Skeletal muscle tissue (tissue), 5 donors: ENCODE results near the gene DNAJA3. TPM values are rescaled to one million over a fixed set of nuclear protein-coding genes. Genes with fewer than 3 reads are reported as not detected.
A peak's percentile ranks its signal among the peaks of the same experiment; 100 is the strongest.

Experiments used
- H3K27ac ChIP-seq: one replicate; pipeline ENCODE4 v1.7.0; 2013; ENCODE audit warnings: mild to moderate bottlenecking, low read depth, low read length, inconsistent platforms
- H3K27me3 ChIP-seq, 3 donors: one replicate each; pipeline ENCODE4 v1.7.0; 2013; ENCODE audit warnings: low read length in 3 of 3; ENCODE audit not compliant: control insufficient read depth in 3 of 3, insufficient read depth in 3 of 3
- H3K36me3 ChIP-seq, 3 donors: one replicate each; pipeline ENCODE4 v1.7.0; 2013; ENCODE audit warnings: low read length in 3 of 3; ENCODE audit not compliant: control insufficient read depth in 3 of 3, insufficient read depth in 3 of 3
- H3K4me1 ChIP-seq, 3 donors: one replicate each; pipeline ENCODE4 v1.7.0; 2013; ENCODE audit warnings: low read length in 3 of 3, mild to moderate bottlenecking in 3 of 3; ENCODE audit not compliant: control insufficient read depth in 3 of 3, insufficient read depth in 3 of 3
- H3K4me3 ChIP-seq, 3 donors: one replicate each; pipeline ENCODE4 v1.7.0; 2013; ENCODE audit warnings: low read length in 3 of 3
- H3K9ac ChIP-seq, 3 donors: one replicate each; pipeline ENCODE4 v1.7.0; 2013; ENCODE audit warnings: low read length in 3 of 3, mild to moderate bottlenecking in 3 of 3, moderate library complexity in 2 of 3, low read depth in 1 of 3
- H3K9me3 ChIP-seq, 3 donors: one replicate each; pipeline ENCODE4 v1.7.0; 2013; ENCODE audit warnings: low read length in 3 of 3; ENCODE audit not compliant: control insufficient read depth in 3 of 3
- small RNA-seq: library from RNA; depleted of rRNA; stranded (forward); fragments of <200 nt; gene quantifications from one replicate; pipeline ENCODE3, GENCODE V24; 2014
- total RNA-seq: library from RNA; depleted of rRNA; stranded (reverse); fragments of >200 nt; gene quantifications from one replicate; pipeline ENCODE4 v1.2.3, GENCODE V29; 2014
- donor health status: Osteomylitis.

Gene DNAJA3
- total RNA-seq, 1 donor from 2014 or later, result 35.5 TPM

- H3K27me3 ChIP-seq, result no peaks in the 10 kb centered on the region
- H3K9me3 ChIP-seq, result no peaks in the 10 kb centered on the region
- H3K36me3 ChIP-seq, result peaks cover 30 to 34% (median 31%) of the 10 kb centered on the region in 3 donors
- no peak overlapping the region for H3K27ac ChIP-seq
- H3K4me1 ChIP-seq, result peaks cover 12 to 16% (median 14%) of the 10 kb centered on the region in 3 donors
- no peak overlapping the region for H3K4me3 ChIP-seq
- H3K9ac ChIP-seq, result peak overlapping the region in 1 of 3 donors; percentile 28
These were observed 79.9 kb downstream of the DNAJA3 start for GRCh38 chr16:4505356-4506147.

Small RNA genes lying within 50 kb of the gene (small RNA-seq; reads per million reads assigned to genes)
- not detected for gene AC012676.2

Other genes starting within 250 kb of the DNAJA3 start
- gene SRL, start 183.8 kb upstream of the DNAJA3 start, total RNA-seq, result 230 TPM
- gene TFAP4, start 152.8 kb upstream of the DNAJA3 start, total RNA-seq, result 5.2 TPM
- 4.2 TPM for gene GLIS2, start 109.8 kb upstream of the DNAJA3 start, total RNA-seq
- 32.9 TPM for gene PAM16, start 74.5 kb upstream of the DNAJA3 start, total RNA-seq
- gene VASN, start 54.0 kb upstream of the DNAJA3 start, total RNA-seq, result 13.0 TPM
- gene CORO7, start 9.3 kb upstream of the DNAJA3 start, total RNA-seq, result 14.6 TPM
- 14.1 TPM for gene NMRAL1, start 48.8 kb downstream of the DNAJA3 start, total RNA-seq
- 31.8 TPM for gene HMOX2, start 50.5 kb downstream of the DNAJA3 start, total RNA-seq
- gene CDIP1, start 112.9 kb downstream of the DNAJA3 start, total RNA-seq, result 7.8 TPM
- 0.52 TPM for gene C16orf96, start 130.5 kb downstream of the DNAJA3 start, total RNA-seq
- 1.0 TPM for gene UBALD1, start 189.0 kb downstream of the DNAJA3 start, total RNA-seq
- gene MGRN1, start 199.0 kb downstream of the DNAJA3 start, total RNA-seq, result 16.2 TPM